KOPT-K1 (cell line): ENCODE data around the gene CYB561.

Experiments used
- H3K27ac ChIP-seq: fragments of 200-600 bp; sonication (generic); 2 replicates; pipeline ENCODE4 v1.5.1; 2016; ENCODE audit warnings: antibody characterized with exemption, mild to moderate bottlenecking, low read depth, low read length; ENCODE audit not compliant: poor library complexity, severe bottlenecking
- H3K36me3 ChIP-seq: fragments of 200-600 bp; sonication (generic); 2 replicates; pipeline ENCODE4 v1.5.1; 2017; ENCODE audit warnings: antibody characterized with exemption, mild to moderate bottlenecking, low read length, moderate library complexity; ENCODE audit not compliant: insufficient read depth
- H3K9me3 ChIP-seq: fragments of 200-600 bp; sonication (generic); 2 replicates; pipeline ENCODE4 v1.5.1; 2017; ENCODE audit warnings: antibody characterized with exemption, low read length, mild to moderate bottlenecking; ENCODE audit not compliant: insufficient read depth, poor library complexity, severe bottlenecking

CYB561 gene

DNA sequence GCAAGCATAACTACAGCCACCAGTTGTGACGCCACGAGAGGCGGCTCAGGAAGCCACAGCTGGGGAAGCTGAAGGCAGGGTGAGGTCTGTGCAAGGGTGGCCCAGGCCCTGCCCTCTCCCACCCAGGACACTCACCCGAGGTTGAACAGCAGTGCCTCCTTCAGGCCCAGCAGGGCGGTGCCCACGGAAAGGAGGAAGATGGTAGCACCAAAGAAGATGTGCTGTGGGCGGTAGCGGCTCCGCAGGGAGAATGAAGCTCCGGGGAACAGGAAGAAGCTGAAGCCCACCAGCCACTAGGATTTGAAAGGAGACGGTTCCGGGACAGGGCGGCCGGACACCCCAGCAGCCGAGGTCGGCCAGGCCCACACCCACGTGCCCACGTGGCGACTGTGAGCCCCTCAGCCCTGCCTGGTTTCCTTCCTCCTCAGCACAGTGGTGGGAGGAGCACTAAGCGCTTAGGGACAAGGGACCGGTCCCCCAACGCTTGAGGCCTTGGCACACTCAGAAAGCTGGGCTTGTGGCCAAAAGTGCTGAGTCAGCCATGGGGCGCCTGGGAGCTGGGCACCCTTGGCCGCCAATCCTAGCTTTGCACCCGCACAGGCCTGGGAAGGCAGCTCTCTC lies 11.0 kb downstream of the CYB561 start:
- H3K27ac ChIP-seq: peak overlapping the region; percentile 39
- no peaks in the 10 kb centered on the region for H3K36me3 ChIP-seq

DNA sequence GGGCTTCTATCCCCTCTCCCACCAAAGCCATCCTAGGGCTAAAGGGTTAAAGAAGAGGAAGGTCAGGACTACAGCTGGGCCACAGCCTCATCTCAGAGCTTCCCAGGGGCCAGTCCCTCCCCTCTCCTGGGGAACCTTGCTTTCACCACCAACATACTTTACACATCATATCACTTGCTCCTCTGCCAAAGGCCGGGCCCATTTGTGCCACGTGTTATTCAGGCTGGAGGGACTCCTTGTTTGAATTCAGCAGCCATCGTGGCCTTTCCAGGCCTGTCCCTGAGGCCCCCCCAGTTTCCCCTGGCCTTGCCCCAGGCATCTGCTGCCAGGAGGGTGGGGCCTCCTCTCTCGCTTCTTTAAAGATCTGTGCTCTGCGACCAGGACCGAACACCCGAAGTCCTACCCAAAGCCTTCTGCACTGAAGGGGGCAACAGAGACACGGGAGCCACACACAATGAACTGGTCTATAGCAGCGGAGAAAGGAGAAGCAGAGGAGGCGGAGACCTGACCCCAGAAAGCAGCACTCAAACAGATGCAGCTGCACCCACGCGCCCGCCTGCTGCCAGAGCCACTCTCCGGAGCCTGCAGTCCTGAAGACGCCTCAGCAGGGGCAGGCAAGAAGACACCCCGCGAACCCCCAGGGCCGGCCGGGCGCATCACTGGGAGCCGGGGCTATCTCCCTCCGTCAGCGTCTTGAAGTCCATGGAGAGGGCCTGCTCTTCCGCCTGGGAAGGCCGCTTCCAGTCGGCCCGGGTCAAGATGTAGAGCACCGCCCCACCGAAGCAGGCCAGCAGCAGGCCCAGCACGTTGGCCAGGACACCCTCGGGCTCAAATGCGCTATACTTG lies 12.1 kb downstream of the CYB561 start:
- Histone ChIP-seq H3K36me3 (no peaks in the 10 kb centered on the region), H3K27ac (peak overlapping the region; percentile 39)

More for the DNA sequence above, 11.0 kb downstream of the CYB561 start:
- no peaks in the 10 kb centered on the region for H3K9me3 ChIP-seq

DNA sequence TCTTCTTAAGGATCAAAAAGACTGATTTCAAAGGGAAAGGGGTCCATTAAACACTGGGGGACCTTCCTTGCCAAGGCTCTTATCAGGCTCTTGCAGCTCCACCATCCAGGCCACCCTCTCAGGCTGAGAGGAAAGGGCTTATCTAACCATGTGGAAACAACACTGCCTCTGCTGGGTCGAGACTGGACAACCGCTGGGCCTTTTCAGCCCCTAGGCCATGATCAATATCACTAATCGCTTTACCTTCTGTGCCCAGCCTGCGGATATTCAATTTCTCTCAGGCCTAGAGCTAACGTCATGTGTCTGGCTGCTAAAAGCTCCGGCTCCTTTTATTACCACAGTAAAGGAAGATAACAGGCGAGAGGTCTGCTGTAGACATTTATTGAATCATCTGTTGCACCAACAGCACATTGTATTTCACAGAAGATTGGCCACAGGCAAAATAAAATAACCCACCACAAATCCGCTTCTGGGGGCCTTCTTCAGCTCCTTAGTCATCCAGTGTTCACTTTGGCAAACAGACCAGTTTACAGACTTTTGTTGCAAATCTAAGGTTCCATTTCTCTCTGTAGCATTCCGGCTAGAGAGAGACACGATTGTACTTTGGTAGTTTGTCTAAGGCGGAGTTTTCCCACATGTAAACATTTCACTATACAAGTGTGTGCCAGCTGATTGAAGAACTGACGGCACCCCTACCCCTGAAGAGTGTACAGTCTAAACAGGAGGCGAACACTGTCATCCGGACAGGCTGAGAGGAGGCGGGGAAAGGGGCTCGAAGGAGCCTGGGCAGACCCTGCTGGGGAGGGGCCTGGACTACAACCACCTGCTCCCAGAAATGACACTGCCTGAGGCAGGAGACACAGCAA lies 13.9 kb downstream of the CYB561 start:
- Histone ChIP-seq H3K27ac (peak overlapping the region; percentile 39), H3K9me3 (no peaks in the 10 kb centered on the region), H3K36me3 (no peaks in the 10 kb centered on the region)

More for the DNA sequence above, 12.1 kb downstream of the CYB561 start:
- H3K9me3 ChIP-seq: no peaks in the 10 kb centered on the region

DNA sequence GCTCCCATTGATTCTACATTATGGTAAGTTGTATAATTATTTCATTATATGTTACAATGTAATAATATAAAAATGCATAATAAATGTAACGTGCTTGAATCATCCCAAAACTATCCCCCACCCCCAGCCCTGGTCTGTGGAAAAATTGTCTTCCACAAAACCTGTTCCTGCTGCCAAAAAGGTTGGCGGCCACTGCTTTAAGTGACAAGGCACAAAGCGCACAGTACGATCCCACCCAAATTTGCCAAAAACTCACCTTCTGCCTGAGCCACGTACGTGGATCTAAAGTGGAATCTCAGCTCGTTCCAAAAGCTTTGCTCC lies 14.5 kb downstream of the CYB561 start:
- Histone ChIP-seq H3K9me3 (no peaks in the 10 kb centered on the region), H3K27ac (no peak overlapping the region), H3K36me3 (no peaks in the 10 kb centered on the region)

DNA sequence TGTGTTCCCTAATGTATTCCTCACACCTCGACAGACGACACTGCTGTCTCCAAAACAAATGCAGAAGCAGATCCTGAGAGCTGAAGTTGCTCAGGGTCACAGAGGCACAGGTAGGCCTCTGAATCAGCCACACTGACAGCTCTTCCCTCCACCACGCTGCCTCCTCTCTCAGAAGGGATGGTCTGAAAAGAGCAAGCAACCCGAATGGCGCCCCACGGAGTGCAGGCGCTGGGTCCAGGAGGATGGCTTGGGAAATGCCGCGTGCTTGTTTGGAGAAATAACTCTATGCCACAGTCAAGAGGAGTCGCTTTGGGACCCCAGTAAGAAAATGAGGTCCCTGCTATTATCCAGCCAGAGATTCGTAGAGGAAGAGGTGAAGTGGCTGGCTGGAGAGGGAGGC lies 15.9 kb downstream of the CYB561 start:
- Histone ChIP-seq H3K36me3 (no peaks in the 10 kb centered on the region), H3K27ac (no peak overlapping the region), H3K9me3 (no peaks in the 10 kb centered on the region)

DNA sequence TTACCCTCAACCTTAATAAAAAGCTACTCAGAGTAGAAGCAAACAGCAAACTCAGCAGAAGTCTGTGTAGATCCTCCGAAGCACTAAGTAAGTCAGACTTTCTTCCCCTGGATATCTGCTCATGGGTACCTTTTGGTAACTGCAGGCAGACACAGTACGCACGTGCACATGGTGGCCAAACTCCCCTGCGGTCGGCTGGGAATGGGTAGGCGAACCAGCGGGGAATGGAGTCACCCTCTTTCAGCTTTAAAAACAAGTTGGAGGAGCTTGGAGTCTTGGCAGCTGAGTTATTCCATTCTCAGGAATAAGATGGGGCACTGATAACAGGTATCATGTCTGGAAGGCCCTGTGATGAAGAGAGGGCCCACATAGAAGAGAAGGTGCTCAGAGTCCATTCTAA lies 16.3 kb downstream of the CYB561 start:
- no peaks in the 10 kb centered on the region for H3K9me3 ChIP-seq
- H3K36me3 ChIP-seq: no peaks in the 10 kb centered on the region
- H3K27ac ChIP-seq: no peak overlapping the region

DNA sequence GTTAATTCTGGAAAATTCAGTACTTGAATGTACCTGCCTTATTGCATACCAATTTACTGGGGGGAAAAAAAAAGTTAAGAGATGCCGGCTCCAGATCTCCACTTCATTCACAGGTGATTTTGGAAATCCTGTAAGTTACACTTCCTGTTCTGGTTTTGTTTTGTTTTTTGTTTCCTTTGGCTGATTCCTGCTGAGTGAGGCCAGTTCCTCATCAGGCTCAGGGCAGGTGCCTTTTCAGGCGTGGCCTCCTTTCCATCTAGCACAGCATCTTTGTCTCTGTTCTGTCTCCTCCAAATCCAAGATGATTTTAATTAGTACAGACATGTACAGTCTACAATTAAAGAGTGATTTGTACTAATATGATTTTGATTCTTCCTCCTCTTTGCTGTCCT lies 19.2 kb downstream of the CYB561 start:
- Histone ChIP-seq H3K27ac (no peak overlapping the region), H3K9me3 (no peaks in the 10 kb centered on the region), H3K36me3 (no peaks in the 10 kb centered on the region)

DNA sequence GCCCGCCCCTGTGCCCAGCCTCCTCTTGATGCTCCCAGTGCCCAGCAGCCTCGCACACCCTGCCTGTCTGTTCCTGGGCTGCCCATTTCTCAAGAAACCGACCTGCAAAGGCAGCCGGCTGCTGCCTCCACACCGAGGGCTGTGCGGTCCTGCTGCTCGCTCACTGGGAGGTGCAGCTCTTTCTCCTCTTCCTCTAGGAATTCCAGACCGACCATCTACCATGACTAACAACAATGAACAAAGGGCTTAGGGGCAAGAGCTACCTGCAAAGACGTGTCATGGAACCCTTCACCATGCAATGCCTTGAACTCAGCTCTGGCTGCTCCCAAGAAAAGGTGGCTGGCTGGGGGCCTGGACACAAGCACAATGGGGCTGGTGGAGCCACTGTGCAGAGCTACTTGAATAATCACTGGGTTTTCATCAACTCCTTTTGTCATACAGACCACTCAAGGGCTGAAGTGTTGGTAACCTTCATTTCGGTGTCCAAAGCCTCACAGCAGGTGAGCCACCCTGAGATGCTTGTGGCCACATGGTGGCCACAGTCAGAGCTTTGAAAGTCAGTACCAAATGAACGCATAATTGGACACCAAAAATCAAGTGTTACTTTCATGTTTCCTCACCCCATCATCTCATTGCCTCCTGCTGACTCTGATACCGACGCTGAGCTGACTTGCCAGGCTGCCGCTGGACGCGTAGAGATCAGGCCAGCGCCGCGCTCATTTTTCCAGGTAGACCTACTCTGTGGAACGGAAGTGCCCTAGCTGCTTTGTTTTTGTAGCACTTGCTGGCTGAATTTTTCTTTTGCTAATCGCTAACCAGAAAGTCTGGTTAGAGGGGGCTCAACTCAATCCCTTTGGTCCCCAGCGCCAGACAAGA lies 19.8 kb downstream of the CYB561 start:
- Histone ChIP-seq H3K27ac (no peak overlapping the region), H3K36me3 (no peaks in the 10 kb centered on the region), H3K9me3 (no peaks in the 10 kb centered on the region)

DNA sequence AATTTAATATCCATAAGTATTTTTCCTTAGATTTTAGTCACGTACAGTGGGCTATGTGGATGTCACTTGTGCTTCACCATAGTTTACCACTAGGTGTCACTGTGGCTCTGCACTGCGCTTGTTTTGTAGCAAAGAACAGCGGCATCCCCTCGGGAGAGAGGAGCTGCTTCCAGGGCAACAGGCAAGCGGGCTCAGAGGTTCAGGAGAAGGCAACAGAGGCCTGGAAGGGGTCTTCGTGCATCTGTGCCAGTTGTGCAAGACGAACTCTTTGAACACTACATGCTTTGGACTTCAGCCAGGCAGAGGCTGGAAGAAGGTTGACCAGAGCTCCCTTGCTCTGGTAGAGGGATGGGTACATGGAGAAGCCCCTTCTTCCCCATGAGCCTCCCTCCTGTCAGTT lies 20.6 kb downstream of the CYB561 start:
- no peaks in the 10 kb centered on the region for H3K36me3 ChIP-seq
- H3K27ac ChIP-seq: no peak overlapping the region
- H3K9me3 ChIP-seq: no peaks in the 10 kb centered on the region

DNA sequence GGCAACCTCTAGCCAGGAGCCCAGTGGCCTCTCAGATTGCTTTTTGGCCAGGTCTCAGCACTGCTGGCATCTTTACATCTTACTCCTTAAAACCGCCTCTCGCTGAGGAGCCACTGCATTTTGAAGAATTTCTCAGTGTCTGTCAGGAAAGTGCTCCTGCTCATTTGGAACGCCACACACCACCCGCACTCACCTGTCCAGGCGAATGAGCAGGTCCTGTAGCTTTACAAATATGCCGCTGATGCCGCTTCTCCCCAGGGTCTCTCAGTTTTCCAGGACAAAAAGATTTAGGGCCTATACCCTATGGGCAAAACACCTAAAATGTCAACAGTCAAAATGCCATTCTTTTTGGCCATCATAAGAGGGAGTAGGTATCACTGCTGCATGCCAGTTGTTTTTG lies 22.1 kb downstream of the CYB561 start:
- Histone ChIP-seq H3K36me3 (no peaks in the 10 kb centered on the region), H3K27ac (no peak overlapping the region), H3K9me3 (no peaks in the 10 kb centered on the region)

DNA sequence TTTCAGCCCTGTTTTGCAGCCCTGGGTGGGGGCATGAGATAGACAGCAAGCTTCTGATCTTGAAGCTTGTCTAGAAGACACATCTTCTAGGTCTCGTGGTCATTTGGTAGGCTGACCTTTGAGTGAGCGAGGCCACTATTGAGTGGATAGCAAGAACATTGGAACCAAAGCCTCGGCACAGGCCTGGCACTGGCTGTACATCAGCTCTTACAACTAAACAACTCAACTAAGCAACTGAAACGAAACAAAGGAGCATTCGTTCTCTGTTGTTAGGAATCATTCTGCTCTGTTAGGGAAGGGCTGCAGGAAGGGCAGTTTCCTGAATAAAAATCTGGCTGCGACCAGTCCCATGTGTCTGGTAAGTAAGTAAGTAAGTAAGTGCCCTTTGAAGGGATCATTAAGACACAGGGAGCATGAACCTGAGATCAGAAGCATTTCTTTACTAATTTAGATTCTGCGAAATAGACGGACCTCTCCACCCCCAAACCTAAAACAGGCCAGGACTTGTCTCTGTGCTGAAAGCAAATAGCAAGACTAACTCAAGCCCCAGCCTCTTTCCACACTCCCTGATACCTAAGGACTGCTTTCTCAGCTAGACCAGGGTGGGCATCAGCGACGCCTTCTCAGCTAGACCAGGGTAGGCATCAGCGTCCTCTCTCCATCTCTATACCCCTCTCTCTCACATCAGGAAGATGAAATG lies 22.7 kb downstream of the CYB561 start:
- H3K36me3 ChIP-seq: no peaks in the 10 kb centered on the region
- no peak overlapping the region for H3K27ac ChIP-seq
- no peaks in the 10 kb centered on the region for H3K9me3 ChIP-seq

DNA sequence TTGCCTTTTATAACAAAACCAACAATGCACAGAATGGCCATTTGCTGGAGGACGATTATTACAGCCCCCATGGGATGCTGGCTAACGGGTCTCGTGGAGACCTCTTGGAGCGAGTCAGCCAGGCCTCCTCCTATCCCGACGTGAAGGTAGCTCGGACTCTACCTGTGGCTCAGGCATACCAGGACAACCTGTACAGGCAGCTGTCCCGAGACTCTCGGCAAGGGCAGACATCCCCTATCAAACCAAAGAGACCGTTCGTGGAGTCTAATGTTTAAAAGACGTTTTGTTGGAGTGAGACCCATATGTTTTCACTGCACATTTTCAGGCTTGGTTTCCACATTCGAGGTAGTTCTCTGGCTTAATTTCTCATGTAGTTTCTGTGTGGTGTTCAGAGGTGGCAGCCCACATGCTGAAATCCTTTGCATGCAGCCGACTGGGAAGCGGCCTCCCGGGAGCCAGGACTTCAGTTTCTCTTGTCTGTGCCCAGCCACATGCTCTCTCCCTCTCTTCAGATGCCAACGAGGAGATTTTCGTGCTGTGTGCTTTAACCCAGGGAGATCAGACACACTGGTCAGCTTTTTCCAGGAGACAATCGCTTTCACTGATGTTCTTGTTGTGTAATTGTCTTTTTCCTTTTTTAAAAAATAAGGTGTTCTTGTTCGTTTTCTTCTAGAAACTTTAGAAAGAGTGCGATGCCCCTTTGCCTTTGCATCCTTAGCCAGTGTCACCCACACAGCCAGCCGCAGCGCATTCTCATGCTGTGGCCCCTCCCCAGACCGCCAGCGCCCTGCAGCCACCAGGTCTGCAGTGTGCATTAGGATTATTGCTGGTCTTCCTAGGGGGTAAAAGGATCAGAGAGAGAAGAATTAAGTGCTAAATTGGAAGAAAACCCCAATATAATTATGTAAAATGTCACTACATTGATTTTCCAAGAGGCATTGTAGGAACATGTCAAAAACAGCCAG lies 24.1 kb downstream of the CYB561 start:
- Histone ChIP-seq H3K9me3 (no peaks in the 10 kb centered on the region), H3K36me3 (no peaks in the 10 kb centered on the region), H3K27ac (no peak overlapping the region)

DNA sequence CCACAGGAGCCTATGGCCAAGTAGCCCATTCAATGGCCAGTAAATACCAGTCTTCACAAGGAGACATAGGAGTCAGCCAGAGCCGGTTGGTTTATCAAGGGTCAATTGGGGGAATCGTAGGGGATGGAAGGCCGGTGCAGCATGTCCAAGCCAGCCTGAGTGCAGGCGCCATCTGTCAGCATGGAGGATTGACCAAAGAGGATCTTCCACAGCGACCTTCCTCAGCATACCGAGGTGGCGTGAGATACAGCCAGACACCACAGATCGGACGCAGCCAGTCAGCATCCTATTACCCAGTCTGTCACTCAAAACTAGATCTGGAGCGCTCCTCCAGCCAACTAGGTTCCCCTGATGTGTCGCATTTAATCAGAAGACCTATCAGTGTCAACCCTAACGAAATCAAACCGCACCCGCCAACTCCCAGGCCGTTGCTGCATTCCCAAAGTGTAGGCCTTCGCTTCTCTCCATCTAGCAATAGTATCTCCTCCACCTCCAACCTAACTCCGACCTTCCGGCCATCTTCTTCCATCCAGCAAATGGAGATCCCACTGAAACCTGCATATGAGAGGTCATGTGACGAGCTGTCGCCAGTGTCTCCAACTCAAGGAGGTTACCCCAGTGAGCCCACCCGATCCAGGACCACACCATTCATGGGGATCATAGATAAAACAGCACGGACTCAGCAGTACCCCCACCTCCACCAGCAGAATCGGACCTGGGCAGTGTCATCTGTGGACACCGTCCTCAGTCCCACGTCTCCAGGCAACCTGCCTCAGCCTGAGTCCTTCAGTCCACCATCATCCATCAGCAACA lies 25.0 kb downstream of the CYB561 start:
- Histone ChIP-seq H3K36me3 (no peaks in the 10 kb centered on the region), H3K27ac (no peak overlapping the region), H3K9me3 (no peaks in the 10 kb centered on the region)
